ENCODE measurements around the gene BUD13.

BUD13 gene

DNA sequence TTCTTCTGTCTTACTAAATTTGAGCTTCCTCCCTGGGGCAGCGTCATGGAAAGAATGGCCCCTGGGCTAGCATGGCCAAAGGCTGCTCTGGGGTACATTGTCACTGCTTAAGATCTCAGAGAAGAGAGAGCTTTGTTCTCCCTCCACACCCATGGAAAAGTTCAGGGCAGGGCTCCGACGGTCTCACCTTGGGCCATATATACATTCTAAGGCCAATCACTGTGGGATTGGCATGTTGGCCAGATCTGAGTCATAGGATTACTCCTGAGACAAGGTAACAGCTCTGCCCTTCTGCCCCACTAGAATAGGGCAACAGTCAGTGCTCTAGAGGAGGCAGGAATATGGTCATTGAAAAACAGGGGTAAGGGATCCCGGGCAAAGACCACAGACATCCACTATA lies 56.2 kb downstream of the BUD13 start:
- DNase-seq (ENCODE audit: low read depth in 2 of 2), result no peak

DNA sequence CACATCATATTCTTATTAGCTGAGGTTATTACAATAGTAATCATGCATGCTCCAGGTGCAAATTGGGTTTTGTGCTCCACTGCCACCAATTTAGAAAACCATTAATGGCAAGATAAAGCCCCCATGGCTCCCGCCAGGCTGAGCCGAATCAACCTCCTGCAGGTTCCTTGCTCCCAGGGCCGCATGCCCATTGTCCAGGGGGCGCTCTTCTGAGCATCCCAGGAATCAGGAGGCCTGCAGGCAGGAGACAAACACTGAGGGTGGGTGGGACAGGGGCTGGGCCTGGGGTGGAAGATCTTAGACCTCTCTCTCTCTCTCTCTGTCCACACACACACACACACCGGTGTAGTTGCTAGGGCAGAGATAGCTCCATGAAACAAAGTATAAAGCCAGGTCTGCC lies 57.4 kb downstream of the BUD13 start:
- DNase-seq (ENCODE audit: low read depth in 2 of 2), result no peak

DNA sequence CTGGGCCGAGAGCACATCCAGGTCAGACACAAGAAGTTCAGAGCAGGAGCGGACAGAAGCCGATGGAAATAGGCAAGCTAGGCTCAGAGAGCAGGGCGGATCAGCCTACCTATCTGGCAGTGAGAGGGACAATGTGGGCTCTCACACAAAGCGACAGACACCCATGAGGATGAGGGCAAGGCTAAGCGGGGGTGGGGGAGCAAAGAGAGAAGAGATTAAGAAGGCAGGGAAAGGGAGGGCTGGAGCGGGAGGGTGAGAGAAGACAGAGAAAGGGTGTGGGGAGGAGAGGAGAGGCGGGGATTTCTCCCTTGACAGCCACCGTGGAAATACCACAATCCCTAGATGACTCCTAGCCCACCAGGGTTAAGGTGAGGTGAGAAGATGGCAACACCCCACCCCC lies 57.9 kb downstream of the BUD13 start:
- no peak for DNase-seq (ENCODE audit: low read depth in 2 of 2)

DNA sequence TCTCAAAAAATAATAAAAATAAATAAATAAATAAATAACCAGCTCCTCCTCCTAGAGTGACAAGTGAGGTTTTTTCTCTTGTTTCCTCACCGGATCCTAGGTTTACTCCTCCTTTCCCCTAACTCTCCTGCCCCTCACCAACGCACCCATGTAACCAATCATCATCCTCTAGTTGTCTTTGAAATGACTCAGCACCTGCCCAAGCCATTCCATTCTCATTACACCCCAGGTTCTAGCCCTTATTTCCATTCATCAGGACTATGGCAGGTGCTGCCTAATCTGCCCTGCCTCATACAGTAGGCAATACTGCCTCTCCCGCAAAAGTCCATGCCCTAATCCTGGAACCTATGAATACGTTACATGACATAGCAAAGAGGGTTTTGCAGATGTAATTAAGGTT lies 60.4 kb downstream of the BUD13 start:
- no peak for DNase-seq (ENCODE audit: low read depth in 2 of 2)

DNA sequence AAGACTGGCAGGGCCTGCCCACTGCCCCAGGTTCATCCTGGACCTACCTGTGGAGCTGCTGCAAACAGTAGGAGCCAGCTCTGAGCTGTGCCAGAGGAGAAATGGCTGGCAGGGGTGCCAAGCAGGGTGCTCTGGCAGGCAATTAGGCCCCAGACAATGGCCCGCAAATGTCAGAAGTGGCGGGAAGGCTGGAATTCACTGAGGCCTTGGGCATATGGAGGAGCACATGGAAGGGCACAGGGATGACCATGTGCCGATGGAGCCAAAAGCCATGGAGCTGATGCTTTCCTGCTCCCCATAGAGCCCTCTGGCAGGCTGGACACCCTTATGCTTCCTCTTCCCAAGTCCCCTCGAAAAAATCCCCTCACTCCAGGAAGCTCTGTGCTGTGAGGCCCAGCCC lies 62.0 kb downstream of the BUD13 start:
- DNase-seq (ENCODE audit: low read depth in 2 of 2), result no peak

DNA sequence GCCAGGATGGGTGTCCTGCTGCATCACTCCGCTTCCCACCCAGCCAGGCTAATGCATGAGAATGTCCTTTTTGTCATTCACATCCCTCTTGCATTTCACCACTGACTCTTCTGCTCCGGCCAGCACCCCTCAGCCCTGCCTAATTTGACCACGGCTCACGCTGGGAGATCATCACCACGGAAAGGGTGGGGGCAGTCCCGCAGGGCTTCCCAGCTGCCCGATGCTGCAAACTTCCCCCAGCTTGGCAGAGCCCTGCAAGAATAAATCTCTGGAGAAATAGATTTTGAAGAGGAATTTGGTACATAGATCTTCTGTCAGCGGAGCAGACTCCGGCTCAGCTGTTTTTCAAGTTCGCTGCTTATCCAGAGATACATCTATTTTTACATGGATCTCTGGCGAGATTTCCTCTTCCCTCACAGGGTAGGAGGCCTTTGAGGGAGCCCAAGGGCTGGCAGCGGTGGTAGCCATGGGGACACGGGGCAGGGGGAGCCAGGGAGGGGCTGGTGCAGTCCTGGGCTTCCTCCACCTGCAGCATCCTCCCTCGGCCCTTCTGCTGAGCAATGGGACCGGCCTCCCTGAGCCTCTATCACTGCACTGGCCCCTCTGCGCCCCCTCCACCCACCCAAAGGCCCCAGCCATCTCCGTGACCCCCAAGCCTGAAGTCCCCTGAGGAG lies 62.6 kb downstream of the BUD13 start:
- no peak for DNase-seq (ENCODE audit: low read depth in 2 of 2)

DNA sequence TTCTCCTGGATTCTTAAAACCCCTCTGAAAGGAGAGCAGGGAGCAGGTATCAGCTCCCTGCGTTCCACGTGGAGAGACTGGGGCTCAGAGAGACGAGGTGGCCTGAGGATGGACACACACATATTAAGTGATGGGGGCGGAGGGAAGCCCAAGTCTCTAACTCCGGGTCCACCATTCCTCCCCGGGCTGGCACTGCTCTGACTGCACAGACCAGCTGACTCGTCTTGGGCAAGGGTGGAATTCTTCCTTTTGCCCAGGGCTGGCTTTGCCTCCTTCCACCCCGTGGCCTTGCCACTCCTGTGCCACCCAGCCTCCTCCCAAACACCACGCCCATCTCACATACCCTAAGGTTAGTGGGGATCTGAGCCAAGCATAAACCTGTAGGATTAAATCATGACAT lies 65.0 kb downstream of the BUD13 start:
- DNase-seq (ENCODE audit: low read depth in 2 of 2), result no peak

DNA sequence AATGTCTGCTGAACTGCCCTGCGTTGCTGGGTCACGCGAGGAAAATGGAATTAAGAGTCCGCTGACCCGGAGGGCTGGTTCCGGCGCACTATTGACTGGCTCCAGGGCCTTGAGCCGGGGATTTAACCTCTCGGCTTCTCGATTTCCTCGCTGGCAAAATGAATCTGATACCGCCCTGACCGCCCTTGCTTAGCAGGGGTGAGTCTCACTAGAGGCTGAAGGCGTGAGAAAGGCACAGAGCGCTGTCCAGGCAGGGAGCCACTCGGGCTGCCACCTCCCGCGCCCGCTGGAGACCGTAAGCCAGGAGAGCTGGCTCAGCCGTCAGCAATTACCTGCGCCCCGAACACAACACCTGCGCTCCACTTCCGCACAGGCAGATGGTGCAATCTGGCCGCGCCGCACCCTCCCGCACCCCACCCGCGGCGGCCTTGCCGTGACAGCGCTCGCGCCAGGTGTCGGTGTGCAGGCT lies 65.6 kb downstream of the BUD13 start:
- no peak for DNase-seq (ENCODE audit: low read depth in 2 of 2)

DNA sequence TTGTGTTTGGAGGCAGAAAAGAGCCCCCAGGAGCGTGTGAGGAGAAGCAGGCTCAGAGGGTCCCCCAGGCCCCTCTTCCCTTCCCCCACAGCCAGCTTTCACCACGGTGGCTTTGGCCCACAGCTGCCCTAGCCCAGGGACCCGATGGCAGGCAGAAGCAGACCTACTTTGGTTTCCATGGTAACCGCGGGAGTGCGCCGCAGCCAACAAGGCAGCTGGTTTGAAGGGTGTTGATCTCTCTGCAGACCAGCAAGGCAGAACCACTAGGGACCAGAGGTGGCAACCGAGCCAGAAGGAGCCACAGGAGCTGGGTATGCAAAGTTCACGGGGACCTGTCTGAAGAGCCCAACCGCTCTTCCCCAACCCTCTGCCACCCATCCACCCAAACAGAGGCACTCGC lies 69.4 kb downstream of the BUD13 start:
- DNase-seq (ENCODE audit: low read depth in 2 of 2), result no peak

DNA sequence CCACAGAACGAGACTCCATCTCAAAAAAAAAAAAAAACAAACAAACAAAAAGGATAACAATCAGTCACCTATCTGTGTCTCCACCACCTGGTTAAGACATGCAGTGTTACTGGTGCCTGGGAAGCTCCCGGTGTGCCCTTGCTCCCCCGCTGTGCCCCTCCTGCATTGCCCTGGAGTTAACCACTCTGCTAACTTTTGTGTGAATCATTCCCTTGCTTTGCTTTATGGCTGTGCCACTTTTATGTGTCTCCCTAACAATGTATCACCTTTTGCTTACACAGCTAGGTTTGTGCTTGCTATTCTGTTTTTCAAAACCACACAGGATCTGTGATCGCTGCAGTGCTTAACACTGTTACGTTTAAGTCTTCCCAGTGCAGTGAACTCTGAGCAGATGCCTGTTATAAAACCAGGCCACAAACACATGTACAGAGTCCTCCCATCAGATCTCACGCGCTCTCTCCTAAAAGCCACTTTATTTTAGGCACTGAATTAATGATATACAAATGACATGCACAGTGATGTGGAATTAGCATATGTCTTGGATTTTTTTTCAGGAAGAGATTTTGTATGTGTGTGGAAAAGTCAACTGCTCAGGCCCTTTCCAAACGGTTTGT lies 69.9 kb downstream of the BUD13 start:
- no peak for DNase-seq (ENCODE audit: low read depth in 2 of 2)

DNA sequence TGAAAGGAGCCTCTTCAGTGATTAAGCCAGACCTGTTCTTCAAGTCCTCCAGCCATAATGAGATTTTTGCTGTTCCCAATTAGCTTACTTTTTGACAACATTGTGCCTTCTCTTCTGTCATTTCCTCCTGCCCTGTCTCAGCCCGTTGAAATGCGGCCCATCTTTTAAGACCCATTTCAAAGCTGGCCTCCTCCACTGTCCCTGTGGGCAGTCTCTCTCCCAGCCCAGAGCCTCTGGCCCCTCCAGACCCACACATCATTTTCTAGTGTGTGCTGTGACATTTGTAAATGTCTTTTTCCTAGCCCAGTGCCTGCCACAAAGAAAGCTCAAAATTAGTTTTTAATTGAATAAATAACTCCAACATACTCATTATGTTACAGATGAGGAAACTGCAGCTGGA lies 70.9 kb downstream of the BUD13 start:
- DNase-seq (ENCODE audit: low read depth in 2 of 2), result no peak

DNA sequence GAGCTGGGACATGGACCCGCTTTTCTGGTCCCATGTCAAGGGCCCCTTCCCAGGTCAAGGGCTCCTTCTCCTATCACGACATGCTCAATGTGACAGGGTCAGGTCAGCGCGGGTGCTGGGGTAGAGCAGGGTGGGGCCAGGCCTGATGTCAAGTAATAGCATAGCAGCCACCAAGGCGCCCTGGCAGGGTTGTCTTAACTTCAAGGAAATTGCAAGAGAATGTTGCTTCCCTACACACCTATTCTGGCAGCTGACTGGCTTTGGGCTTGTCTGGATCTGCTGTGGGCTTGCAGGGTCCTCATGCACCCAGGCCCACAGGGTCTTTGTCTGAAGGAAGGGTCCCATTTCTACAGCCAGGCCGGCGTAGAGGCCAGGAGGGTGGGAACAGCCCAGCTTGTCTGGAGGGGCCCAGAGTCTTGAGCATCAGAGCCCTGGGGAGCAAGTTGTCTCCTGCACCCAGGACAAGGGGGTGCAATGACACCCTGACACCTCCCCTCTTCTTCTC lies 71.4 kb downstream of the BUD13 start:
- DNase-seq (ENCODE audit: low read depth in 2 of 2), result no peak

DNA sequence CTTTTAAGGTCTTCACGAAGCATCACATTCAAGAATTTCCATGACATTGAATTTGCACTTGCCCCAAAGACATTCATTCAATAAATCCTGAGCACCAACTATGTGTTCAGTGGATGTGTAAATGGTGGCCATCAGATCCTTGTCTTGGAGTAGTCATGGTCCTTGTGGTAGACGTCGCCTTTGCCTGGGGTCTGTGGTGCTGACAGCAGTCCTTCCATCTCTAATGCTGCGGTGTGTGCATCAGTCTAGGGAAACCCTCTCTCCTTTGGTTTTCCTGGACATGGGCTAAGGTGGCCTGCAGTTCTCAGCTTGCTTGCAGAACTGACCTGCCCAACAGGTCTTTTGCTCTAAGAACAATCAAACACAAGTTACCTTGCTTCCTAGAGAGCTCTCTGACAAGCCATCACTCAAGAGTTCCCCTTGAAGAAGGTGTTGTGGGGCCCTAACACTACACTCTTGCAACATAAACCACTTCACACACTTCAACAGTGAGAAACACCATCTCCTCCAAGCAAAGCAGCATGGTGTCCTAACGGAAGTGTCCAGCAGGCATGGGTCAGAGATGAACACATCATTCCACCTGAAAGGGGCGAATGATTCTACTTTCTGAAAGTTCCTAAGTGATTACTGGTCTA lies 72.1 kb downstream of the BUD13 start:
- no peak for DNase-seq (ENCODE audit: low read depth in 2 of 2)

Data from stimulated activated CD4-positive, alpha-beta T cell treated with anti-CD3 and anti-CD28 coated beads, Interleukin-1b, Interleukin-23, amount 100 ng/mL, for 1 hour (primary cell).